Measurements from ENCODE around the gene ZNF536.

The ZNF536 gene

DNA sequence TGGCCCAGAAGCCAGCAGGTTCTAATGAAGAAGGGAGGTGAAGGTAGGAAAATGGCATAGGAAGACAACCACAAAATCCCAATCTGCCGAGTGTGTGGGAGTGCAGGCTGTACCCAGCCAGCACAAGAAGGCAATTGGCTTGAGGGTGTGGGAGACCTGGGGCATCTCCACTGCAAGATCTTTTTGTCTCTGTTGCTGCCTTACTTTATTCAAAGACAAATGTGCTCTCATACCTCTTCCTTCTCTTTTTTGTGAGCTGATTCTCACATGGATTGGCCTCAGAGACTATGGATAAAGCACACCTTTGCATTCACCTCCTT lies 183.6 kb downstream of the ZNF536 start:
- DNase-seq (ENCODE audit: low read depth in 2 of 3, low spot score in 1 of 3), result no peak

- DNase-seq (ENCODE audit: low read depth in 2 of 3, low spot score in 1 of 3), result no peak
Measured at GRCh38 chr19:30556230-30556711, 184.1 kb downstream of the ZNF536 start.

DNA sequence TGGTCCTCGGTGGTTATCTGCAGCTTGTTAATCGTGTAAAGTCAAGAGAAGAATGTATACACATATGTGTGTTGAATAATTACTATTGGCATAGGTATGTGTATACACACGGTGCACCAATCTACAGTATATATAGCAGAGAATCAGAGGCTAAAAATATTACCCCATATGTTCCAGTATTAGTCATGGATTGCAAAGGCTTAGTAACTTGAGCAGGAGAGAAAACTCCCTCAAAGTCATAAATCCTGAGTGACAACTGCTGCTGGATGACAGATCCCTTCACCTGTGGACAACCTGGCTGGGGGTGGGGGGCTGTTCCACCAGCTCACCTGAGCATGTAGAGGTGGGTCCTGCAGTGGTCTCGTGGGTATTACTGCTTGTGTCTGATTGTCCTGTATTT lies 185.0 kb downstream of the ZNF536 start:
- DNase-seq (ENCODE audit: low read depth in 2 of 3, low spot score in 1 of 3), result no peak

DNA sequence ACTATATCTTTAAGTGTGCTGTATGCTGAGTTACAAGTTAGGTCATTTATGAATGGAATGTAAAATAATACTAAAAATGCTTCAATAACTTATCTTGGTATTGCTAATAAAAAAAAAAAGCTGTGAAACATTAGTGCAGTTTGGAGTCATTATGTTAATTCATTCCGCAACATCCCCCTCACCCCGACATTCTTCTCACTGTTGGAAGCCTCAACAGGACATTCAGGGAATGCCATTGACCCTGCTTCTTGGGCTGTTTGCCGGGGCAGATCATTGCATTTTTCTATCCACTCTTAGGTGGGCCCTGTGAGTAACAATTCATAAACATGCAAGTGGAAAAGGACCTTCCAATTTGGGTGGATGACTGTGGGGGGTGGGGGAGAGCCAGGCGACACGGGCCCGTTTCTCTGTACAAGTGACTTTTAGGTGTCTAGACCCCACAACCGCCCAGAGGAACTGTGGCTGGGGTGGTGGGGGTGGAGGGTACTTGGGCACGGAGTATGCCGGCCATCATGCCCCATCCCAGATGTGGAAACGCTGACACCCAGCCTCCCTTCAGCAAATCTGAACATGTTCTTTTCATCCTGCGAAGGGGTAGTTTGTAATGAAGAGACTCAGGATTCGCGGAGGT lies 185.9 kb downstream of the ZNF536 start:
- no peak for DNase-seq (ENCODE audit: low read depth in 2 of 3, low spot score in 1 of 3)

GRCh38 chr19:30558793-30559192 lies 186.6 kb downstream of the ZNF536 start:
- no peak for DNase-seq (ENCODE audit: low read depth in 2 of 3, low spot score in 1 of 3)

GRCh38 chr19:30559446-30559845 lies 187.3 kb downstream of the ZNF536 start:
- no peak for DNase-seq (ENCODE audit: low read depth in 2 of 3, low spot score in 1 of 3)

GRCh38 chr19:30562981-30563380 lies 190.8 kb downstream of the ZNF536 start:
- DNase-seq (ENCODE audit: low read depth in 2 of 3, low spot score in 1 of 3), result no peak

DNA sequence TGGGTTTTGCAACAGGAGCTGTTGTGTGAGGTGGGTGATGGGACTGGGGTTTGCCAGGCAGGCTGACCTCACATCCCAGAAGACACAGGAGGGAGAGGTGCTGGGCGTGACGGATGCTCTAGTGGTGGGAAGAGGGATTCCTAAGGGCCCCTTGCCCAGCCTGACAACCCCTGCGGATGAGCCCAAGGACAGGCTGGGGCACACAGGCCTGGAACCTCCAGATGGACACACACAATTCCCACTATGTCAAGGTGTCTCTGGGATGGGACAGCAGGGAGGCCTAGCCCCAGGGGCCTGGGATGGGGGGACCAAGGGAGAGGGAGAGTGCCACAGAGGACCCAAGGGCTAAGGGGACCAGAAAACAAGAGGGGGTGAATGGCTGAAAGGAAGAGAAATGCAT lies 191.5 kb downstream of the ZNF536 start:
- no peak for DNase-seq (ENCODE audit: low read depth in 2 of 3, low spot score in 1 of 3)

DNA sequence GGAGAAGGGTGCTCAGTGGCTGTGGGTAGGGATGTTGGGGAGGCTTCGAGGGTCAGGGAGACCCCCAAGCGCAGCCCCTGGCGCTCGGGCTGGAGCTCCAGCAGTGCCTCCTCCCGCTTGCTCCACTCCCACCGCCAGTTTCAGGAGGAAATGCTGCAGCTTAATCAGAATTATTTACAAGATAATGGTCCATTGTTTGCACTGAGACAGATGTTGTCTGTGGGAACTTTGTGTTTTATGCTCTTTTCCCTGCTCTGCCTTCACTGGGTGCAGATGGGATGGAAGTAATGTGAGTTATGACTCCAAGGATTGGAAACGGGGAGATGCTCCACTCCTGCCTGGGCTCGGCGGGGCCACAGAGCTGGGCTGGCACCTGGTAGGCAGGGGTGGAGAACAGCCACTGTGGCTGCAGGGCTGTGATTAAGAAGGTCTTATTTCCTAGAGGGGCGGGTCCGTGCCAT lies 192.4 kb downstream of the ZNF536 start:
- DNase-seq (ENCODE audit: low read depth in 2 of 3, low spot score in 1 of 3), result no peak

- no peak for DNase-seq (ENCODE audit: low read depth in 2 of 3, low spot score in 1 of 3)
Measured at GRCh38 chr19:30565636-30566035, 193.5 kb downstream of the ZNF536 start.

DNA sequence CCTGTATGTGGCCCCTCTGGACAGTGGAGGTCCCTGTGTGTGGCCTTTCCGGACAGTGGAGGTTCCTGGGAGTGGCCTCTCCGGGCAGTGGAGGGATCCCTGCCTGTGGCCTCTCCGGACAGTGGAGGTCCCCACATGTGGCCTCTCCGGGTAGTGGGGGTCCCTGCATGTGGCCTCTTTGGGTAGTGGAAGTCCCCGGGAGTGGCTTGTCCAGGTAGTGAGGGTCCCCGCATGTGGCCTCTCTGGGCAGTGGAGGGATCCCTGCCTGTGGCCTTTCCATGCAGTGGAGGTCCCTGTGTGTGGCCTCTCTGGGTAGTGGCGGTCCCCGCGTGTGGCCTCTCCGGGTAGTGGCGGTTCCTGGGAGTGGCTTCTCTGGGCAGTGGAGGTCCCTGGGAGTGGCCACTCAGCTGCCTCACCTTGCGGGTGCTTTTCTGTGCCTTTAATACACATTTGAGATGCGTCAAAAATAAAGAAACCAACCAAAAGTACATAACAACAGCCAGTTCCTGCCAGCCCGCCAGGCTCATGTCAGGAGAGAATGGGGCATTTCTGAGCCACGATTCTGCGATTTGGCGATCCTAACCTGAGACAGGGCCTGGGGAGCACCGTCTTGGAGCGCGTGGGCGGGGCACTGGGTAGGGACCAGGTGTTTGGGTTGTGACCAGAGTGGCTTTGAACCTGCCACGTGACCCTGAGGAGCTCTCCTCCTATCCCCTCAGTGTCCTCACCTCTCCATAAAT lies 194.7 kb downstream of the ZNF536 start:
- DNase-seq (ENCODE audit: low read depth in 2 of 3, low spot score in 1 of 3), result no peak

- no peak for DNase-seq (ENCODE audit: low read depth in 2 of 3, low spot score in 1 of 3)
Measured at GRCh38 chr19:30567536-30568232, 195.5 kb downstream of the ZNF536 start.

DNA sequence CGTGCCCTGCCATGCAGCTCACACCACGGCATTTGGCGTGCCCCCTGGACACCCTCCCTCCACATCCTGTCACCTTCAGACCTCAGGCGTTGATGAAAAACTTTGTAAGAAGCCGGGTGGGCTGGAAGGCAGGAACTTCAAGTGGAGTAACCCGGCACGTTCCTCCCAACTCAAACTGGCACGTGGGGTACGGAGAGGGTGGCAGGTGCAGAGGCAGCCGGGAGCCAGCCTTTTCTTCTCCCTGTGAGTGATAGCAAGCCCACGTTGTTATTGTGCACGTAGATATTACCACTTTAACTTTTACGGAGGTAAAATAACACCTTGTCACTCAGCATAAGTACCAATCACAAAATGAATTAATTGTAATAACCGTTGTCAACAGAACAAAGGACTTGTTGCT lies 198.0 kb downstream of the ZNF536 start:
- no peak for DNase-seq (ENCODE audit: low read depth in 2 of 3, low spot score in 1 of 3)

- DNase-seq (ENCODE audit: low read depth in 2 of 3, low spot score in 1 of 3), result no peak
Measured at GRCh38 chr19:30577551-30578105, 205.4 kb downstream of the ZNF536 start.

DNA sequence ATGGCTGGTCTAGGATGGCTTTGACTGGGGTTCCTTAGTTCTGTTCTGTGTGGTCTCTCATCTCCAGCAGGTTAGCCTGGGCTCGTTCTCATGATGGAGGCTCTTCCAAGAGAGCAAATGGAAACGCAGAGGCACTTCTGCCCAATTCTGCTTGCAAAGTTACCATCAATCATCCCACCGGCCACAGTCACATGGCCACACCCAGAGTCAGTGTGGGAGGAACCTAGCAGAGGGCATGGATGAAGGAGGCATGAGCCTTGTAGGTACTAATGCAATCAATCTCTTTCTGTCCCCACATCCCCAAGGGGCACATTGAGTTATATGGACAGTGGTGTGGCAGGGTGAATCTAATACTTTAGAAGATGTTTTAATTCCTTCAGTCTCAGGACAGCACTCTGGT lies 207.2 kb downstream of the ZNF536 start:
- no peak for DNase-seq (ENCODE audit: low read depth in 2 of 3, low spot score in 1 of 3)

DNA sequence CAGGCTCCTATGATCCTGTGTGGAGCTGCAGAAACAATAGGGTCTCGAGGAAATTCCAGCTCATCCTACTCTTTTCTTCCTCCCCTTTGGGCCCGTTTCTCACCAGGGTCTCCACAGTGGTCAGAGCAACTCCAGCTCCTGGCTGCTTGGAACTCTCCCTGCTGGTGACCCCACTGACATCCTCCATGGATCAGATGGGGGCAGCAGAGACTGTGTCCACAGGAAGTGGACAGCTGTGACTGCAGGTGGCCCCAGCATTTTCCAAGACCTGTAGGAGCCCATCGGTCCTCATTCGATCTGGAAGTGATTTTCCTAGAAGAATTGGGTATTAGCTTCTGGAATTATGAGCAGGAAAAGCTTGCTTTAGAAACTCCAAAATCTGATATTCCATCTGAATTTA lies 208.5 kb downstream of the ZNF536 start:
- DNase-seq (ENCODE audit: low read depth in 2 of 3, low spot score in 1 of 3), result no peak

- DNase-seq (ENCODE audit: low read depth in 2 of 3, low spot score in 1 of 3), result no peak
Measured at GRCh38 chr19:30584090-30584489, 211.9 kb downstream of the ZNF536 start.

- no peak for DNase-seq (ENCODE audit: low read depth in 2 of 3, low spot score in 1 of 3)
Measured at GRCh38 chr19:30587869-30588268, 215.7 kb downstream of the ZNF536 start.

DNA sequence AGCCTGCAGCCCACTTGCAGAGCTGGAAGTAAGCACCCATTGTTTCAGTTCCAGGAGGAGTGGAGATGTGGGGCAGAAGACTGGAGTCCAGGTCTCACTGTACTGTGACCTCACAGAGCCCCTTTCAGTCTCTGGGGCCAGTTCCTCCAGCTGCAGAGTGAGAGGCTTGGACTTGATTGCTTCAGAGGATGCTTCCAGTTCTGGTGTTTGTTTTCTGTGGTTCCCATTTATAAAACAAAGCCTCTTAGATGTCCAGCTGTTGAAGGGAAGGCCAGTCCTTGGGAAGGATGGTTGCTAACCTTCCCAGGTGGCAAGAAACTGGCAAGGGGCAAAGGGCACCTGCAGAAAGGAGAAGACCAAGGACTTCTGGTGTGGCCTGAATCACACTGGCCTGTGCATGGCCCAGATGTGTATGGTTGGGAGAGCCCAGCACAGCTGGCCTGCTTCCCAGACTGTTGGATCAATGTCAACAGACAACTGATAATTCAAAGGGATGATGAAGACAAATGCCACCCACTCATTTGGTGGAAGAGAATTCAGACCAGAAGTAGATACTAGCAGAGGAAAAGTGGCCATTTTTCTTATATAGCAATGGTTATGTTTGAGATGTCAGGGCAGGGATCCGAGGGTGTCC lies 218.5 kb downstream of the ZNF536 start:
- DNase-seq (ENCODE audit: low read depth in 2 of 3, low spot score in 1 of 3), result no peak

- no peak for DNase-seq (ENCODE audit: low read depth in 2 of 3, low spot score in 1 of 3)
Measured at GRCh38 chr19:30593356-30593755, 221.2 kb downstream of the ZNF536 start.

DNA sequence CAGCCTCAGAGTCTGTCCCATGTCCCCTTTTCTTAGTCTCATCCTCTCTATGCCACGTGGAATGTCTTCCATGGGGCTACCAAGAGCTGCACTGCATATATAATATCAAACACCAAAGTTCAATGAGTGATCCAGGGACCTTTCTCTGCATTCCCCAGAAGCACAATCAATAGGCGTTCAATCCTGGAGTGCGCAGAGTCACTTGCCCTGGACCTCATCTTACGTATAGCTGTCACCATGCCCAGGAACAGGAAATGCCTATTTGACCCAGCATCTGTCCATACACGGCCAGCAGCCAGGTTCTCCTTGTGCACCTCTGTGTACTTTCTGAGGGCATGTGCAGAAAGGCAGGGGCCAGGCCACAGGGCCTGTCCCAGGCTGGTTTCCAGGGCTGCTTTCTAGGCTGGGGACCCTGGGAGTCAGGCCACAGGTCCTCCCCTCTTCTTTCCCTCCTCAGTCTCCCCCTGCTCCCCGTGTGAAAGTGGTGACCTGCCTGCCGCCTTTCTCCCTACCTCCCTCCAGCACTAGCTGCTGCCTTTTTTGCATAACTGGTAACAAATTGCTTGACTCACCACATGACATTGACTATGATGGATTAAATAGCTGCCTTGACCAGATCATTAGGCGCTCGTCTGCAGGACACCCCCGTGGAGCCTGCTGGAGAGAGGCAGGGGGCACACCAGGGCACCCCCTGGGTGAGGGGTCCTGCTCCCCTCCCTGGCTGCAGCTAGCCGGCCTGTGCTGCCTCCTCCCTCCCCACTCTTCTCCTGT lies 222.0 kb downstream of the ZNF536 start:
- DNase-seq (ENCODE audit: low read depth in 2 of 3, low spot score in 1 of 3), result no peak

All from stimulated activated CD4-positive, alpha-beta T cell treated with anti-CD3 and anti-CD28 coated beads, Interleukin-12 subunit alpha, Interleukin-12 subunit beta, amount 100 ng/mL, for 48 hours (primary cell).